ENCODE measurements around the gene HMGCS1.

HMGCS1 gene

DNA sequence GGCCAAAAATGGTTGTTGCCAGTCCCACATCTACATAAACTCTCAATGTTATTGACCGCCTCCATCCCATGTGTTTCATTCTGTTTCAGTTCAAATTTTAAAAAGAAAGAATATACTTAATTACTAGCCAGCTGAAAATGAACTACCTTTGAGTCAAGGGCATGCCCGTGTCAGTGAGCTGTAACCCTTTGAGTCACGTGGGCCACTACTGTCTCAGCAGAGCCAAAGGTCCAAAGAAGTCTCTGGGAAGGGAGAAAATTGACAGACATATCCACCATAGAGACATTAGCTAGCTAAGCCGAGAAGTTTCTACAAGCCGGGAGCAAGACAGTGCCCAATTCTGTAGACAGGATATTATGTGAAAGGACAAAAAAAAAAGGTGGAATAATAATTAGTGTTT is 61.5 kb downstream of the HMGCS1 start:
- Histone ChIP-seq H3K27me3 (ENCODE audit: insufficient read depth, low read length) (no peaks in the 10 kb centered on the region), H2AFZ (ENCODE audit: low read depth, low read length) (no peak overlapping the region), H3K4me1 (ENCODE audit: insufficient read depth, low read length) (no peaks in the 10 kb centered on the region), H3K9me3 (ENCODE audit: low read length) (peaks cover 2% of the 10 kb centered on the region), H3K4me3 (ENCODE audit: low read length) (no peak overlapping the region), H3K36me3 (ENCODE audit: insufficient read depth, low read length) (no peaks in the 10 kb centered on the region)

DNA sequence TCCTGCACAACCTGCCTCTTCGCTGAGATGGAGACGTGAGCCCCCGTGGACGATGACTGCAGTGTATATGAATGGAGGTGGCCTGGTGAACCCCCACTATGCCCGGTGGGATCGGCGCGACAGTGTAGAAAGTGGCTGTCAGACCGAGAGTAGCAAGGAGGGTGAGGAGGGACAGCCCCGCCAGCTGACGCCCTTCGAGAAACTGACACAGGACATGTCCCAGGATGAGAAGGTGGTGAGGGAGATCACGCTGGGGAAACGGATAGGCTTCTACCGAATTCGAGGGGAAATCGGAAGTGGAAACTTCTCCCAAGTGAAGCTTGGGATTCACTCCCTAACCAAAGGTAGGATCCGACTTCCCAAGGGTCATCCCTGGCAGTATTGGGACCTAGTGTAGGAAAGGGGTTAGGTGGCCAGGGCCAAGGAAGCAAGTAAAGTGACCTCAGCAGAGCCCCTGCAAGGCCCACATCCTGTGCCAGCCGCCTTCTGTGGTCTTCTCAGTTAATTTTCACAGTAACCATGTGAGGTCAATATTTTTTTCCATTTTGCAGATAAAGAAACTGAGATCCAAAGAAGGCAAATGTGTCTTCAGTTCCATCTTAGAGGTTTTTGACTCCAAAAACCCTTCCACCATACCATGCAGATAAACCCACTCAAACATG is 67.4 kb downstream of the HMGCS1 start:
- H3K27me3 ChIP-seq (ENCODE audit: insufficient read depth, low read length) = no peaks in the 10 kb centered on the region
- no peaks in the 10 kb centered on the region for H3K9me3 ChIP-seq (ENCODE audit: low read length)
- H2AFZ ChIP-seq (ENCODE audit: low read depth, low read length) = no peak overlapping the region
- no peak overlapping the region for H3K4me3 ChIP-seq (ENCODE audit: low read length)
- peaks cover 6% of the 10 kb centered on the region for H3K4me1 ChIP-seq (ENCODE audit: insufficient read depth, low read length)
- H3K36me3 ChIP-seq (ENCODE audit: insufficient read depth, low read length) = no peaks in the 10 kb centered on the region

GRCh38 chr5:43244823-43245565 is 68.2 kb downstream of the HMGCS1 start:
- Histone ChIP-seq H3K36me3 (ENCODE audit: insufficient read depth, low read length) (no peaks in the 10 kb centered on the region), H3K4me3 (ENCODE audit: low read length) (no peak overlapping the region), H3K9me3 (ENCODE audit: low read length) (no peaks in the 10 kb centered on the region), H2AFZ (ENCODE audit: low read depth, low read length) (no peak overlapping the region), H3K4me1 (ENCODE audit: insufficient read depth, low read length) (peaks cover 6% of the 10 kb centered on the region), H3K27me3 (ENCODE audit: insufficient read depth, low read length) (no peaks in the 10 kb centered on the region)

DNA sequence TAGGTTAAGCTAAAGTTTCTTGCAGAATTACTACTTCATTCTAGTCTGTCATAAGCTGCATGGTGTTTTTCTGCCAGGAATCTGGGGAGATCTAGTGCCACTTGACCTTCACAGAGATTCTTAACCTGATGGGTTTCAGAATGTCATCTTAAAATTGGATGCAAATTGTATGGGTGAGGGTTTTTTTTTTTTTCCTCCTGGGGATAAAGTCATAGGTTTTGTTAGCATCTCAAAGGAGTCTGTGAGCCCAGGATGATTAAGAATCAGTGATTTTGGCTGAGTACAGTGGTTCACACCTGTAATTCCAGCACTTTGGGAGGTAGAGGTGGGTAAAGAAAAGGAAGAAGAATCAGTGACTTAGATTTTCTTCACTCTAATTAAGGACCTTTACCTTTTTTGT is 69.9 kb downstream of the HMGCS1 start:
- Histone ChIP-seq H3K27me3 (ENCODE audit: insufficient read depth, low read length) (no peaks in the 10 kb centered on the region), H3K4me1 (ENCODE audit: insufficient read depth, low read length) (peaks cover 6% of the 10 kb centered on the region), H3K9me3 (ENCODE audit: low read length) (no peaks in the 10 kb centered on the region), H3K4me3 (ENCODE audit: low read length) (no peak overlapping the region), H2AFZ (ENCODE audit: low read depth, low read length) (no peak overlapping the region), H3K36me3 (ENCODE audit: insufficient read depth, low read length) (no peaks in the 10 kb centered on the region)

GRCh38 chr5:43242196-43242595 is 71.0 kb downstream of the HMGCS1 start:
- Histone ChIP-seq H3K4me3 (ENCODE audit: low read length) (no peak overlapping the region), H3K4me1 (ENCODE audit: insufficient read depth, low read length) (peaks cover 6% of the 10 kb centered on the region), H3K9me3 (ENCODE audit: low read length) (no peaks in the 10 kb centered on the region), H3K27me3 (ENCODE audit: insufficient read depth, low read length) (no peaks in the 10 kb centered on the region), H3K36me3 (ENCODE audit: insufficient read depth, low read length) (no peaks in the 10 kb centered on the region), H2AFZ (ENCODE audit: low read depth, low read length) (no peak overlapping the region)

Data from neuron (in vitro differentiated cells).